22Rv1 (cell line): ENCODE results near the gene CFAP43.

Experiments
- CTCF ChIP-seq: fragments of 450-650 bp; IDR thresholded peaks from 2 replicates; pipeline ENCODE4 v1.5.1; 2017; ENCODE audit warnings: mild to moderate bottlenecking
- ZFX ChIP-seq: fragments of 450-650 bp; IDR thresholded peaks from 2 replicates; pipeline ENCODE4 v1.6.1; 2017; ENCODE audit warnings: antibody characterized with exemption, borderline replicate concordance

- TF ChIP-seq CTCF: no peak
- no peak for TF ChIP-seq ZFX
These were observed 133.7 kb downstream of the CFAP43 start for GRCh38 chr10:104098358-104098925.
